CD8-positive, alpha-beta memory T cell (primary cell): ENCODE measurements around the gene FTO. TPM values are rescaled to one million over a fixed set of nuclear protein-coding genes. Genes with fewer than 3 reads are reported as not detected.
"Not testable (repeated sequence)": the region's sequence is repeated elsewhere in the genome, so short reads cannot be mapped to it uniquely, and the experiment has no call there.

Experiments used
- CTCF ChIA-PET: fragments of 350-600 bp; sonication (Branson Sonifier 250); formaldehyde crosslinking; loops from one replicate; lab custom pipeline; 2021; ENCODE audit warnings: antibody characterized with exemption; lab: Charles Lee
- POLR2A ChIA-PET: fragments of 350-600 bp; sonication (Branson Sonifier 250); formaldehyde crosslinking; loops from one replicate; lab custom pipeline; 2021; ENCODE audit warnings: antibody characterized with exemption; lab: Charles Lee
- DNase-seq, 5 donors: peaks; one replicate each; pipeline versions ENCODE4 v3.0.0 to v3.0.0-alpha.2; 2020 to 2022; ENCODE audit warnings: mixed read lengths in 1 of 5
- H3K27ac ChIP-seq: one replicate; pipeline ENCODE4 v1.7.0; 2013; ENCODE audit warnings: low read depth, mild to moderate bottlenecking, low read length, moderate library complexity
- H3K27me3 ChIP-seq: 2 replicates; pipeline ENCODE4 v1.7.0; 2013; ENCODE audit warnings: low read length, mild to moderate bottlenecking; ENCODE audit not compliant: insufficient read depth, poor library complexity, severe bottlenecking
- H3K36me3 ChIP-seq: 2 replicates; pipeline ENCODE4 v1.7.0; 2013; ENCODE audit warnings: mild to moderate bottlenecking, low read length, moderate library complexity; ENCODE audit not compliant: insufficient read depth
- H3K4me1 ChIP-seq: 2 replicates; pipeline ENCODE4 v1.7.0; 2013; ENCODE audit warnings: mild to moderate bottlenecking, low read length, moderate library complexity; ENCODE audit not compliant: insufficient read depth
- H3K4me3 ChIP-seq: 2 replicates; pipeline ENCODE4 v1.7.0; 2013; ENCODE audit warnings: mild to moderate bottlenecking, low read length
- H3K9me3 ChIP-seq: 2 replicates; pipeline ENCODE4 v1.7.0; 2013; ENCODE audit warnings: mild to moderate bottlenecking, low read length
- H3K27ac Mint-ChIP-seq, 8 donors: one replicate each; pipeline ENCODE4 v1.8.0; 2020 to 2021; ENCODE audit warnings: mixed read lengths in 8 of 8, mild to moderate bottlenecking in 6 of 8, inconsistent platforms in 3 of 8, moderate library complexity in 3 of 8
- H3K27me3 Mint-ChIP-seq, 2 donors: one replicate each; pipeline ENCODE4 v1.8.0; 2020 to 2021; ENCODE audit warnings: mixed read lengths in 2 of 2, mild to moderate bottlenecking in 1 of 2, moderate library complexity in 1 of 2
- H3K36me3 Mint-ChIP-seq, 3 donors: one replicate each; pipeline ENCODE4 v1.8.0; 2020 to 2021; ENCODE audit warnings: mixed read lengths in 3 of 3, inconsistent platforms in 1 of 3, mild to moderate bottlenecking in 1 of 3
- H3K4me1 Mint-ChIP-seq, 3 donors: one replicate each; pipeline ENCODE4 v1.8.0; 2020 to 2021; ENCODE audit warnings: mixed read lengths in 3 of 3, inconsistent platforms in 1 of 3, mild to moderate bottlenecking in 1 of 3
- H3K4me3 Mint-ChIP-seq, 7 donors: one replicate each; pipeline ENCODE4 v1.8.0; 2020 to 2021; ENCODE audit warnings: mixed read lengths in 7 of 7, mild to moderate bottlenecking in 6 of 7, moderate library complexity in 4 of 7, inconsistent platforms in 2 of 7
- H3K9me3 Mint-ChIP-seq, 5 donors: one replicate each; pipeline ENCODE4 v1.8.0; 2020 to 2022; ENCODE audit warnings: mixed read lengths in 5 of 5, mild to moderate bottlenecking in 3 of 5, moderate library complexity in 2 of 5, inconsistent platforms in 1 of 5
- polyA plus RNA-seq: library from polyadenylated mRNA; unstranded; fragments of 300-500 nt; fragmentation: Illumina TruSeq; gene quantifications from one replicate; pipeline ENCODE4 v1.2.3, GENCODE V29; 2021
- total RNA-seq, 2 experiments: library from RNA; stranded (reverse); gene quantifications; one replicate each; pipeline ENCODE4 v1.2.3, GENCODE V29; 2021

Gene FTO
- total and polyA plus RNA-seq, 3 experiments from 2014 or later: 54.5 to 77.8 (median 56.0) TPM

- Mint-ChIP-seq H3K36me3 (peaks cover 4 to 19% (median 8%) of the 10 kb centered on the region in 3 donors), H3K27me3 (no peaks in the 10 kb centered on the region), H3K27ac (no peak overlapping the region), H3K9me3 (no peaks in the 10 kb centered on the region), H3K4me3 (no peak overlapping the region), H3K4me1 (no peaks in the 10 kb centered on the region)
- CTCF ChIA-PET: no interaction called here
- H3K36me3 ChIP-seq: no peaks in the 10 kb centered on the region
- H3K4me3 ChIP-seq: no peak overlapping the region
- H3K27ac ChIP-seq: no peak overlapping the region
- no peaks in the 10 kb centered on the region for H3K27me3 ChIP-seq
- no peaks in the 10 kb centered on the region for H3K9me3 ChIP-seq
- no peak for DNase-seq
- no peaks in the 10 kb centered on the region for H3K4me1 ChIP-seq
- POLR2A ChIA-PET: no interaction called here
These were observed 13.2 kb upstream of the FTO start for GRCh38 chr16:53690771-53691170.

GRCh38 chr16:53692146-53692545 lies 11.8 kb upstream of the FTO start:
- DNase-seq: no peak
- ChIA-PET CTCF (no interaction called here), POLR2A (no interaction called here)
- H3K36me3 Mint-ChIP-seq: peaks cover 0 to 18% (median 6%) of the 10 kb centered on the region in 3 donors
- H3K4me3 ChIP-seq: no peak overlapping the region
- H3K27me3 Mint-ChIP-seq: no peaks in the 10 kb centered on the region
- no peaks in the 10 kb centered on the region for H3K36me3 ChIP-seq
- H3K4me3 Mint-ChIP-seq: no peak overlapping the region
- H3K4me1 ChIP-seq: no peaks in the 10 kb centered on the region
- no peaks in the 10 kb centered on the region for H3K9me3 Mint-ChIP-seq
- no peak overlapping the region for H3K27ac Mint-ChIP-seq
- no peak overlapping the region for H3K27ac ChIP-seq
- no peaks in the 10 kb centered on the region for H3K9me3 ChIP-seq
- H3K4me1 Mint-ChIP-seq: no peaks in the 10 kb centered on the region
- no peaks in the 10 kb centered on the region for H3K27me3 ChIP-seq

- Histone ChIP-seq H3K4me3 (no peak overlapping the region), H3K9me3 (no peaks in the 10 kb centered on the region), H3K4me1 (no peaks in the 10 kb centered on the region), H3K27ac (no peak overlapping the region), H3K27me3 (no peaks in the 10 kb centered on the region), H3K36me3 (no peaks in the 10 kb centered on the region)
- Mint-ChIP-seq H3K27me3 (no peaks in the 10 kb centered on the region), H3K4me3 (no peak overlapping the region), H3K27ac (no peak overlapping the region), H3K4me1 (no peaks in the 10 kb centered on the region), H3K36me3 (peaks cover 0 to 18% (median 6%) of the 10 kb centered on the region in 3 donors), H3K9me3 (no peaks in the 10 kb centered on the region)
- ChIA-PET POLR2A (no interaction called here), CTCF (no interaction called here)
- DNase-seq: no peak
These were observed 10.6 kb upstream of the FTO start for GRCh38 chr16:53693320-53693719.

- Mint-ChIP-seq H3K4me1 (no peaks in the 10 kb centered on the region), H3K4me3 (no peak overlapping the region), H3K9me3 (no peaks in the 10 kb centered on the region), H3K27ac (no peak overlapping the region), H3K27me3 (no peaks in the 10 kb centered on the region), H3K36me3 (peaks cover 0 to 20% (median 6%) of the 10 kb centered on the region in 3 donors)
- no peak overlapping the region for H3K4me3 ChIP-seq
- ChIA-PET CTCF (no interaction called here), POLR2A (no interaction called here)
- H3K27ac ChIP-seq: no peak overlapping the region
- no peak for DNase-seq
- no peaks in the 10 kb centered on the region for H3K9me3 ChIP-seq
- no peaks in the 10 kb centered on the region for H3K27me3 ChIP-seq
- no peaks in the 10 kb centered on the region for H3K4me1 ChIP-seq
- no peaks in the 10 kb centered on the region for H3K36me3 ChIP-seq
These were observed 8.9 kb upstream of the FTO start for GRCh38 chr16:53695070-53695469.

GRCh38 chr16:53698271-53698670 lies 5.7 kb upstream of the FTO start:
- H3K36me3 ChIP-seq, H3K9me3 Mint-ChIP-seq, H3K4me3 ChIP-seq, H3K4me1 Mint-ChIP-seq, H3K4me1 ChIP-seq, H3K9me3 ChIP-seq, POLR2A ChIA-PET, H3K4me3 Mint-ChIP-seq, H3K27ac Mint-ChIP-seq, H3K27me3 ChIP-seq, DNase-seq, H3K27ac ChIP-seq, CTCF ChIA-PET, H3K27me3 Mint-ChIP-seq: not testable (repeated sequence)
- peaks cover 0 to 12% (median 4%) of the 10 kb centered on the region in 3 donors for H3K36me3 Mint-ChIP-seq

GRCh38 chr16:53704445-53704813 lies 473 bp downstream of the FTO start:
- peaks cover 16% of the 10 kb centered on the region for H3K4me1 ChIP-seq
- Mint-ChIP-seq H3K27me3 (peaks cover 0 to 2% of the 10 kb centered on the region in 2 donors), H3K9me3 (no peaks in the 10 kb centered on the region), H3K4me3 (peak overlapping the region; percentile 94 to 98 (median 97)), H3K27ac (peak overlapping the region; percentile 82 to 99 (median 96)), H3K4me1 (peaks cover 42 to 56% (median 55%) of the 10 kb centered on the region in 3 donors), H3K36me3 (peaks cover 4 to 16% (median 8%) of the 10 kb centered on the region in 3 donors)
- peak overlapping the region; percentile 62 for H3K27ac ChIP-seq
- no peaks in the 10 kb centered on the region for H3K27me3 ChIP-seq
- ChIA-PET POLR2A (interaction anchor here (0.6 kb wide), 1 partner anchor 20 kb away, joined by 3 read pairs; no protein-coding TSS in a partner anchor), CTCF (interaction anchor here (0.9 to 1.9 kb wide), 2 partner anchors 39 to 90 kb away, joined by 3 to 6 read pairs; no protein-coding TSS in a partner anchor)
- H3K9me3 ChIP-seq: no peaks in the 10 kb centered on the region
- no peaks in the 10 kb centered on the region for H3K36me3 ChIP-seq
- DNase-seq: no peak
- H3K4me3 ChIP-seq: peak overlapping the region; percentile 92

GRCh38 chr16:53707671-53708070 lies 3.7 kb downstream of the FTO start:
- no peaks in the 10 kb centered on the region for H3K9me3 Mint-ChIP-seq
- Histone ChIP-seq H3K4me3 (no peak overlapping the region), H3K36me3 (no peaks in the 10 kb centered on the region), H3K4me1 (peaks cover 16% of the 10 kb centered on the region), H3K27me3 (no peaks in the 10 kb centered on the region), H3K27ac (no peak overlapping the region), H3K9me3 (no peaks in the 10 kb centered on the region)
- CTCF ChIA-PET: no interaction called here
- H3K4me1 Mint-ChIP-seq: peaks cover 49 to 75% (median 69%) of the 10 kb centered on the region in 3 donors
- no peak for DNase-seq
- POLR2A ChIA-PET: no interaction called here
- H3K27ac Mint-ChIP-seq: no peak overlapping the region
- H3K36me3 Mint-ChIP-seq: peaks cover 7 to 15% (median 8%) of the 10 kb centered on the region in 3 donors
- peak overlapping the region in 1 of 7 donors; percentile 58 for H3K4me3 Mint-ChIP-seq
- H3K27me3 Mint-ChIP-seq: peaks cover 0 to 3% of the 10 kb centered on the region in 2 donors

- peaks cover 52 to 80% (median 71%) of the 10 kb centered on the region in 3 donors for H3K4me1 Mint-ChIP-seq
- peaks cover 7 to 17% (median 8%) of the 10 kb centered on the region in 3 donors for H3K36me3 Mint-ChIP-seq
- H3K27me3 Mint-ChIP-seq: peaks cover 0 to 3% of the 10 kb centered on the region in 2 donors
- CTCF ChIA-PET: no interaction called here
- Histone ChIP-seq H3K4me1 (peaks cover 12% of the 10 kb centered on the region), H3K9me3 (no peaks in the 10 kb centered on the region), H3K4me3 (no peak overlapping the region), H3K27me3 (no peaks in the 10 kb centered on the region), H3K36me3 (no peaks in the 10 kb centered on the region), H3K27ac (no peak overlapping the region)
- H3K27ac Mint-ChIP-seq: no peak overlapping the region
- POLR2A ChIA-PET: no interaction called here
- H3K4me3 Mint-ChIP-seq: no peak overlapping the region
- no peak for DNase-seq
- no peaks in the 10 kb centered on the region for H3K9me3 Mint-ChIP-seq
These were observed 4.5 kb downstream of the FTO start for GRCh38 chr16:53708490-53708889.
